Prostate gland (tissue), 2 donors: Measurements from ENCODE around the gene ATP5PO. TPM values are rescaled to one million over a fixed set of nuclear protein-coding genes. Genes with fewer than 3 reads are reported as not detected.

Experiments used
- DNase-seq: peaks from one replicate; pipeline ENCODE4 v3.0.0-alpha.2; 2019; ENCODE audit warnings: low spot score
- H3K27ac ChIP-seq, 2 donors: fragments of 200-600 bp; sonication (generic); 2 replicates each; pipeline ENCODE4 v1.5.1; 2017 to 2019
- H3K27me3 ChIP-seq: fragments of 200-600 bp; sonication (generic); replicated peaks from 2 replicates; pipeline ENCODE4 v1.5.1; 2019; ENCODE audit not compliant: insufficient read depth
- H3K36me3 ChIP-seq, 2 donors: fragments of 200-600 bp; sonication (generic); 1 replicate in 1 of 2; 2 replicates in 1 of 2; pipeline versions ENCODE4 v1.5.1 to v1.8.1; 2017 to 2019
- H3K4me1 ChIP-seq: fragments of 200-600 bp; sonication (generic); replicated peaks from 2 replicates; pipeline ENCODE4 v1.5.1; 2019
- H3K4me3 ChIP-seq, 2 donors: fragments of 200-600 bp; sonication (generic); 2 replicates each; pipeline ENCODE4 v1.5.1; 2017 to 2019
- H3K9me3 ChIP-seq: fragments of 200-600 bp; sonication (generic); 2 replicates; pipeline ENCODE4 v1.5.1; 2017
- CTCF ChIP-seq, 4 experiments: fragments of 200-600 bp in 2 of 4; fragments of 450-650 bp in 2 of 4; sonication (generic) in 2 of 4; IDR thresholded peaks; 1 replicate in 3 of 4; 2 replicates in 1 of 4; pipeline ENCODE4 v1.5.1; 2016 to 2019; ENCODE audit warnings: antibody characterized with exemption in 4 of 4, mild to moderate bottlenecking in 2 of 4, moderate library complexity in 2 of 4
- POLR2A ChIP-seq: fragments of 450-650 bp; IDR thresholded peaks from one replicate; pipeline ENCODE4 v1.6.1; 2016; ENCODE audit warnings: antibody characterized with exemption, mild to moderate bottlenecking
- POLR2AphosphoS5 ChIP-seq: sonication (generic); formaldehyde crosslinking; IDR thresholded peaks from one replicate; pipeline ENCODE4 v1.6.1; 2017; ENCODE audit warnings: antibody characterized with exemption
- WGBS: methylation state at CpG from one replicate; pipeline ENCODE4 v1.1.5; 2018; 5-methylcytosine and 5-hydroxymethylcytosine counted together
- intact Hi-C: fragments of 100-400 bp; cut with DNase I; formaldehyde crosslinking; loops from one replicate; pipeline ENCODE4 v1.14.2; 2022
- total RNA-seq, 2 donors: library from RNA; depleted of rRNA; stranded (reverse); fragments of >200 nt; gene quantifications; one replicate each; pipeline ENCODE4 v1.1.0, GENCODE V29; 2016

ATP5PO gene
- total RNA-seq, 2 donors from 2014 or later: 143 to 153 TPM

- Histone ChIP-seq H3K27ac (no peak overlapping the region), H3K36me3 (no peaks in the 10 kb centered on the region), H3K27me3 (no peaks in the 10 kb centered on the region), H3K4me1 (no peaks in the 10 kb centered on the region), H3K9me3 (no peaks in the 10 kb centered on the region), H3K4me3 (no peak overlapping the region)
- intact Hi-C loops: no loop called here
- DNase-seq: no peak
- no peak for TF ChIP-seq POLR2A
Measured at GRCh38 chr21:33959680-33960079, 44.1 kb upstream of the ATP5PO start.

- WGBS: 93% methylated on average over 2 of the region's 2 CpGs
- Histone ChIP-seq H3K4me1 (no peaks in the 10 kb centered on the region), H3K9me3 (no peaks in the 10 kb centered on the region), H3K27me3 (no peaks in the 10 kb centered on the region), H3K36me3 (no peaks in the 10 kb centered on the region), H3K4me3 (no peak overlapping the region), H3K27ac (no peak overlapping the region)
- no peak for TF ChIP-seq CTCF (IDR thresholded peaks at IDR 0.05)
- no peak for TF ChIP-seq POLR2AphosphoS5
- no peak for TF ChIP-seq POLR2A
- intact Hi-C loops: no loop called here
- DNase-seq: no peak
Measured at GRCh38 chr21:33954395-33954794, 38.8 kb upstream of the ATP5PO start.

GRCh38 chr21:33951276-33952178 lies 35.9 kb upstream of the ATP5PO start:
- no peak for DNase-seq
- Histone ChIP-seq H3K27me3 (no peaks in the 10 kb centered on the region), H3K27ac (no peak overlapping the region), H3K36me3 (no peaks in the 10 kb centered on the region), H3K9me3 (no peaks in the 10 kb centered on the region), H3K4me3 (no peak overlapping the region), H3K4me1 (peaks cover 5% of the 10 kb centered on the region)
- TF ChIP-seq CTCF (IDR thresholded peaks at IDR 0.05): no peak
- TF ChIP-seq POLR2A: no peak
- TF ChIP-seq POLR2AphosphoS5: no peak
- intact Hi-C loops: no loop called here
- WGBS: 88% methylated on average over 8 of the region's 8 CpGs

- TF ChIP-seq CTCF (IDR thresholded peaks at IDR 0.05) (no peak), POLR2A (no peak), POLR2AphosphoS5 (no peak)
- Histone ChIP-seq H3K36me3 (no peaks in the 10 kb centered on the region), H3K9me3 (no peaks in the 10 kb centered on the region), H3K4me3 (no peak overlapping the region), H3K4me1 (peaks cover 5% of the 10 kb centered on the region), H3K27ac (no peak overlapping the region), H3K27me3 (no peaks in the 10 kb centered on the region)
- 81% methylated on average over 10 of the region's 10 CpGs for WGBS
- intact Hi-C loops: no loop called here
- DNase-seq: no peak
Measured at GRCh38 chr21:33950431-33951079, 35.0 kb upstream of the ATP5PO start.

GRCh38 chr21:33949516-33950430 lies 34.2 kb upstream of the ATP5PO start:
- DNase-seq: no peak
- Histone ChIP-seq H3K27me3 (no peaks in the 10 kb centered on the region), H3K27ac (peak overlapping the region; percentile 71 to 80), H3K4me3 (no peak overlapping the region), H3K36me3 (no peaks in the 10 kb centered on the region), H3K4me1 (peaks cover 5% of the 10 kb centered on the region), H3K9me3 (no peaks in the 10 kb centered on the region)
- TF ChIP-seq CTCF (IDR thresholded peaks at IDR 0.05) (no peak), POLR2A (no peak), POLR2AphosphoS5 (no peak)
- 98% methylated on average over 12 of the region's 12 CpGs for WGBS
- intact Hi-C loops: loop anchor here (5.0 kb wide), 1 partner anchor 253 kb away; no protein-coding TSS in a partner anchor
